ENCODE results near the gene C10orf120.

The C10orf120 gene

DNA sequence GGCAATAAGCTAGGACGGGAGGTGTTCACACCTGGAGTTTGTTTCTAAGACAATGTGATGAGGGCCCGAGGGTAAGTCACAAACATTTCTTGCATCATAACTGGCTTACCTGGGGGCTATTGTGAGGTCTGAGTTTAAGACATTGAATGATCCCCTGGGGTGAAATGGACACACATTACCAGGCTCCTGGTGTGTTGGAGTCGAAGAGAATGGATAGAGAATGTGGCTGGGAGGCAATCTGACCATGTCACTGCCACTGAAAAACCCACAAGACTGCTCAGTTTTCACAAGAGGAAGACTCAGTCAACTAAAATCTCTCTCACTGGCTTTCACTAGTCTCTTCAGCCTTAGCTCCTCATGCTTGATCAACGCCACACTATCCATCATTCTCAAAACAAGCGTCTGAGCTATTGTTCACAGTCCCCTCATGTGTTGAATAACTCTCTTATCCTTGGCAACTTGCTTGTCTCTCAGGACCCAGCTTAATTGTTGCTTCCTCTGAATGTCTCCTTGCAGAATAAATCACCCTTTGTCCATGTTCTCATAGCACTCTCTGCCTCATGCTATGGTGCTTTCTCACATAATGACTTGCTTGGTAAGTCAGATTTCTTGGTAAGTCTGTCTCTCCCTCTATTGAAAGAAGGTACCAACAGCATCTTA lies at the start of gene C10orf120:
Gene C10orf120 (minus strand): TSS at position 51 of the 660 bp plus-strand sequence. CDS start 56 bp downstream, outside the sequence.
- FAIRE-seq = no peak

DNA sequence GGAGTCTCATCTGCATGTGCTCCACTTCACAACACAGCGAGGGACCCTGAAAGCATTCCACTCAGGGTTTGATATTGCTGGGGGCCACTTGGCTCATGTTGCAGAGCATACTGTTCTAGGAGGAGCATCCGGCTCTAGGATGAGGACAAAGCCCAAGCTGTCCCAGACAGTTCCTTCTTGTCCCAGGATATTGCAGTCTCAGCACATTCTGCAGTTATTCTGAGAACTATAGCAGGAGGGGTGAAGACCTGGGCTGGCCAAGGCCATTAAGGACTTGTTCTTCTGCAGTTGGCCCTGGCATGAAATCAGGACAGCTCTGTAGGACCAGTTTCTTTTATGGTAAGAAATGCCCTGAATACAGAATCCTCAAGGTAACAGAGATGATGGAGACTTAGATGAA lies 48.9 kb upstream of the C10orf120 start:
- FAIRE-seq = no peak

DNA sequence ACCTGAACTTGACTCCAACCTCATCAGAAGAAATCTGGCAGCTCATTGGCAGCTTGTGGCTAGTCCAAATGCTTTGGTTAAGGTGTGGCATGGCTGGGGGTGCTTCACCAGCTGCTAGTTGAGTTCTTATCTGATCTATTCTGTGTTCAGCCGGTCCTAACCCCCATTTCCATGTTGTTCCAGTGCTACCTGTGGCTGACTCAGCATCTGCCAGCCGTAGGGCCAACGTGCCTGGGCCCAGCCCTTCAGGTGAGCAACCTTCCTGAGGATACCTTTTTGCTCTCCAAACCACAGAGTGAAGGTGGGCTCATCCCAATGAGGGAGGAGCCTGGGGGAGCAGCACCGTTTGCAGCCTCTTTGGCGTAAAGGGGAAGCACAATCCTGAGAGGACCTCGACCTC lies 46.8 kb upstream of the C10orf120 start:
- no peak for FAIRE-seq

DNA sequence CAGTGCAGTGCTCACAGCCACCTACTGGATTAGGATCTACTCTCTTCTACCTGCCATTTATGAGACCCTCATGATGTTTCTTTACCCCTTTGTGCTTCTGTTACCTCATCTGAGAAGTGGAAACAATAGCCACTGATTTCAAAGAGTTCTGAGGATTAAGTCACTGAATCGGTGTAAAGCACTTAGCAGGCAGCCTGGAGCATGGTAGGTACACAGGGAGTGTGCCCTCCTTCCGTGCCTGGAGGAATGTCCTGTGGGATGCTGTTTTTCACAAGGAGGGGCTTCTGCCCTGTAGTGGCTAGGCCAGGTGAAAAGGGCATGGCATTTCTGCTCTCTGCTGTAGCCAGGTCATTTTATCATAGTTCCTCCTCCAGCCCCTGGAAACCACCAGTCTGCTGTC lies 44.6 kb upstream of the C10orf120 start:
- FAIRE-seq = no peak

DNA sequence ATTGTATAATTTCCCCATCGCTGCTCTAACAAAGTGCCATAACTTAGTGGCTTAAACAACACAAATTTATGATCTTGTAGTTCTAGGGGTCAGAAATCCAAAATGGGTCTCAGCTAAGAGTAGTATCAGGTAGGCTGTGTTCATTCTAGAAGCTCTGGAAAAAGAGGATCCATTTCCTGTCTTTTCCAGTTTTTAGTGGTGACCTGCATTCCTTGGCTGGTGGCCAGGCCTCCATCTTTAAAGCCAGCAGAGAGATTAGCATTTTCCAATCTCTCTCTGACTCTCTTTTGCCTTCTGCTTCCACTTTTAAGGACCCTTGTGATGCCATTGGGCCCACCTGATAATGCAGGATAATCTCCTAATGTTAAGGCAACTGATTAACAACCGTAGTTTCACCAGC lies 41.0 kb upstream of the C10orf120 start:
- no peak for FAIRE-seq

DNA sequence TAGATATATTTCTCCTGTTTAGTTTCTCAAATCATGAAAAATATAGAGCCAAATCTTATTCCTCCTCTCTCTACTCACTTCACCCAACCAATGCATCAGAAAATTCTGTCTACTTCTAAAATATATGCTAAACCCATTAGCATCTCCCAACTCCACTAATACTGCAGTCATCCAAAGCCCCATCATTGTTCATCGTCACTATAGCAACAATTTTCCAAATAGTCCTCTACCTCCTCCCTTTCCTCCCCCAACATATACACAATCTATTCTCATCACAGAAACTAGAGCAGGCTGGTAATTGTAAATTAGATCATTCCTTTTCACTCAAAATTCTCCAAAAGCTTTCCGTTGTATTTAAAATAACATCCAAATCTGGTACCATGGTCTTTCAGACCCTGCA lies 38.4 kb upstream of the C10orf120 start:
- no peak for FAIRE-seq

DNA sequence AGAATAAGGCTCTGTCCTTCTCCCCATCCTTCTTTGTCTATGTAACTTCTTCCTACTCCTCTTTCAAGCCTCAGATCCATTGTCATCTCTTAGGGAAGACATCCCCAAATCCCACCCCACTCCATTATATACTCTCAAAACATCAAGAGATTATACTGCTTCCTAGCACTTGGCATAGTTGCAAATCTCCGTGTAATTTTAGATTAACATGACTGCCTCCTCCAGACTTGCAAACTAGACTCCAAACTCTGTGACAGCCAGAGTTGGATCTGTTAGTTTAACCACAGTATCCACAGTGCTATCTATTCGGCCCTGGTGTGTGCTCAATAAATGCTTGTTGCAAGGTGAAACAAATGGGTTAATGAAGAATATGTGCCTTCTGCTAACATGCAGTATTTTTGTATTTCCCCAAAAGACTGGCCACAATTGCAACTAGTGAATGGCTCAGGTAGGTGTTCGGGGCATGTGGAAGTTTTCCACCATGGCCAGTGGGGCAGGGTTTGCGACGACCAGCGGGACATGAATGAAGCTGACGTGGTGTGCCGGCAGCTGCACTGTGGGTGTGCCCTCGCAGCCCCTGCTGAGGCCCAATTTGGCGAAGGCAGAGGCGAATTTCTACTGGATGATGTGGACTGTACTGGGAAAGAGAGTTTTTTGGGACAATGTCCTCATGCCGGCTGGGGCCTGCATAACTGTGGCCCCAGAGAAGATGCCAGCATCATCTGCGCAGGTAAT lies 34.5 kb upstream of the C10orf120 start:
- no peak for FAIRE-seq

DNA sequence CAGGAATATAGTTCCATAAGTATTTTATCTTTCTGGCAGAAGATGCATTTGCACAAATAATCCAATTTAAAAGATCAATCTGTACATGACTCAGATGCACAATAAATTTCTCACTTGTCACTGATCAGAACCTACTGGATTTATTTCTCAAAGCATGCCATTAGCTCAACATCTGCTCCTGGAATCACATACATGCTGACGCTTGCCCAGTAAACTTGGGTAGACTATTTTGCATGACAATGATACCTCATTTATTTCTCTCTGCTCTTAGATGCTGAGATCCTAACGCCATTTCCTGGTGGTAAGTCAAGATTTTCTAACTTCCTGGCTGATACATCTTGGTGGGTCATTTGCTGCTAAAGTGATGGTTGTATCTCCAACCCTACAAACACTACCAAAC lies 33.8 kb upstream of the C10orf120 start:
- no peak for FAIRE-seq

DNA sequence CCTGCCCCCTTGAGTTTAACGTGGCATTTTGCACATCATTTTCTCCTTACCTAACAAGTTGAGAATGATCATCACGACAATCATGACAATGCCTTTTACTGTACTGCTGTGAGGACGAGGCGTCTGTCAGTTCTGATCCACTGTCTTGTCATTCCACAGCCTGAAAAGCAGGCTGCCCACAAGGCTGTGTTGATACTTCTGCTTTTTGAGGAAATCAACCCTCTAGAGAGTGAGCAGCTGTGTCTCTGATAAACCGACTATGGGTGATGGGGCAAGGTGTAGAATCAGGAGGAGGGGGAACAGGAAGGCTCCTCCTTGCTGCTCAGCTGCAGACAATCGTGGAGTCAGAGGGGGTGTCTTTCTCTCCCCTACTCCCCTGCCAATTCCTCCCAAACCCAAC lies 30.6 kb upstream of the C10orf120 start:
- no peak for FAIRE-seq

DNA sequence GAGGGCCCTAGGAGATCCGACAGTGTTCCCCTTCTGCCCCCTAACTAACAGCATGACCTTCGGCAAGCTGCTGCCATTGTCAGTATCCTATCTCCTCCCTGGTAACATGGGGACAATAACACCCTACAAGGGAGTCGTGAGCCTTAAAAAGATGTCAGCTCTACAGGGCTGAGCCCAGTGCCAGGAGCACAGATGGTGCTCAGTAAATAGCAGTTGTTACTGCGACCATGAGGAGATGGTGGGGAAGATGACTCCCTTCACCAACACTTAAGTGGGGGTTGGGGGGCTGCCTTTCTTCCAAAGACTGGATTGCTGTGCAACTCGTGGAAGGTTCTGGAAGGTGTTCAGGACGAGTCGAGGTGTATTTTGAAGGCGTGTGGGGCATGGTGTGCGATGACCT lies 29.5 kb upstream of the C10orf120 start:
- FAIRE-seq = no peak

DNA sequence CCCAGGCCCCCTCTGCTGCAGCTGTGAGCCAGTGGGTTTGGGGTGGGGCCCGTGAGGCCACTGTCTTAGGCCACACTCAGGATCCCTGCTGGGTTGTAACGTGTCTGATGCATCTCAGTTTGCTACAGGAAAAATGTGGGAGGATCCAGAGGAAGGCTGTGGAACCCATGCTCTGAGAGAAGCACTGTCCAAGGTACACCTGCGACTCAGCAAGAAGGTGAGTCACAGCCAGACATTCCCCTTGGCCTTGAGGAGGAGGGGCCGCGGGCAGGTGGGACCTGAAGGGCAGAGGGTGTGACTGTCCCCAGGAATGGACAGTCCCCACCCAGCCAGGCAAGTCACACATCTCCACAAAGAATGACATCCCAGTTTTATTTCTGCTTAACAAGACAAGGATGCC lies 27.8 kb upstream of the C10orf120 start:
- FAIRE-seq = no peak

DNA sequence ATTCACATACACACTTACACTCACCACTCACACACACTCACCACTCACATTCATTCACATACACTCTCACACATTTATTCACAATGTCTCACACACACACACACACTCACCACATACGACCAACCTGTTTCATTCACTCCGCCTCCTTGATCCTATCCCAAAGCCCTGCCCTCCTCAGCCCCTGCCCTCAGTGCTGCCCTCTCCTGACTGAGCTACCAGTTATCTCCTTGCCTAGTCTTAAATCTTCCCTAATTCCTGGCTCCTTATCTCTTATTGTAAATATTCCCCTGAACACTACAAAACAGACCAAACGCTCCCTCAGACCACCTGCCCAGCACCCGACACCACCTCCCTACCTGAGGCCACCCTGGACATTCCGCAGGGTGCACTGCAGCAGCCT lies 26.1 kb upstream of the C10orf120 start:
- no peak for FAIRE-seq

DNA sequence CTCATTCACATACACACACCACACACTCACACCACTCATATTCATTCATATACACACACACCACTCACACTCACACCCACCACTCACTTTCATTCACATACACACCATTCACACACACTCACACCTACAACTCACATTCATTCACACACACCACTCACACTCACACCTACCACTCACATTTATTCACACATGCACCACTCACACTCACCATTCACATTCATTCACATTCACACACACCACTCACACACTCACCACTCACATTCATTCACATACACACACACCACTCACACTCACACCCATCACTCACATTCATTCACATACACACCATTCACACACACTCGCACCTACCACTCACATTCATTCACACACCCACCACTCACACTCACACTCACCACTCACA lies 25.4 kb upstream of the C10orf120 start:
- no peak for FAIRE-seq

DNA sequence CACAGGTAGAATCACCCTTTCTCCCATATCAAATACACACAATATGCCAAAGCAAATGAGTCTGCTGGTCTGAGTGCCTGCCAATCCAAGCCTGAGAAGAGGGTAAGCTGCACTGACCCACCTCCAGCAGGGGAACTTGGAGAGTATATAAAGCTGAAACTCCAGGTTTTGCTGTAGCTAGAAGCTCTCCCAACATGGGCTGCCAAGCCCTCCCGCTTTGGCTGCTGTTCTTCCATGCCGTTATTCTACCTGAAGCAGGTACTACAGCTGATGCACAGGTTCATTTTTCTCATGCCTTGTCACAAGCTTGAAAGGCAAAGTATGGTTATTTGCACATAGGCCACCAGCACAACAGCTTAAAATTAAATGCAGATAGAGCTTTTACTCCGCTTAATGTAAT lies 21.5 kb upstream of the C10orf120 start:
- no peak for FAIRE-seq

DNA sequence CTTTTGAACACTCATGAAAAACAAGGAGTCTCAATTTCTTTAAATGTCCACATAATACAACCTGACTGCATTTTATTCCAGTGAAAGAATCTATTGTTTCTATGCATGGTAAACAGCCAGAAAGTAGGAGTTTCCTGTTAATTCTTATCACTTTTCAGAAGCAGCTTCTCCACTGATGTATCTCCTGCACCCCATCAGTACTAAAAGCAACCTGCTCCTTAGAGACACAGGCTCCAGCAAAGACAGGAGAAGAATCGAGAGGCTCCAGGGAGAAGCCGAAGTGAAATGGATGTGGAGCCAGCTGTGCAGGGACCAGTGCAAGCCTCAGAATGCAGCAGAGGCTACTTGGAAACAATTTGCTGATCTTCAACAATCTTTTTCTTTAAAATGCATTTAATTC lies 16.4 kb upstream of the C10orf120 start:
- FAIRE-seq = no peak

DNA sequence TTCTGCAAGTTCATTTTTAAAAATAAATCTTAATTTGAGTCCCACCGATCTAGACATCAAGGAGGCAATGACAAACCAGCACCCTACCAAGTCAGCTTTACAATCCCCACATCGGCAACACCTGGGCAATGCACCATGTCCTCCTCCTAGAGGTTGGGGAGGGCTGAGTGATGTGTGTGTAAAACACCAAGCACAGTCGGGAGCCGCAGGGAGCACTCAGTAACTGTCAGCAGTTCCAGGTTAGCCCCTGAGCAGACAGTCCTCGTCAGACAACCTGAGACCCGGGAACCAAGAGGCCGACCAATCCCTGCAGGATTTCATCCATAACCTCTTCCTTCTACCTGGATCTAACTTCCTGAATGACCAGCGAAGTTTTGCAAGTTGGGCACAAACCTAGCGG lies 15.9 kb upstream of the C10orf120 start:
- FAIRE-seq = no peak

DNA sequence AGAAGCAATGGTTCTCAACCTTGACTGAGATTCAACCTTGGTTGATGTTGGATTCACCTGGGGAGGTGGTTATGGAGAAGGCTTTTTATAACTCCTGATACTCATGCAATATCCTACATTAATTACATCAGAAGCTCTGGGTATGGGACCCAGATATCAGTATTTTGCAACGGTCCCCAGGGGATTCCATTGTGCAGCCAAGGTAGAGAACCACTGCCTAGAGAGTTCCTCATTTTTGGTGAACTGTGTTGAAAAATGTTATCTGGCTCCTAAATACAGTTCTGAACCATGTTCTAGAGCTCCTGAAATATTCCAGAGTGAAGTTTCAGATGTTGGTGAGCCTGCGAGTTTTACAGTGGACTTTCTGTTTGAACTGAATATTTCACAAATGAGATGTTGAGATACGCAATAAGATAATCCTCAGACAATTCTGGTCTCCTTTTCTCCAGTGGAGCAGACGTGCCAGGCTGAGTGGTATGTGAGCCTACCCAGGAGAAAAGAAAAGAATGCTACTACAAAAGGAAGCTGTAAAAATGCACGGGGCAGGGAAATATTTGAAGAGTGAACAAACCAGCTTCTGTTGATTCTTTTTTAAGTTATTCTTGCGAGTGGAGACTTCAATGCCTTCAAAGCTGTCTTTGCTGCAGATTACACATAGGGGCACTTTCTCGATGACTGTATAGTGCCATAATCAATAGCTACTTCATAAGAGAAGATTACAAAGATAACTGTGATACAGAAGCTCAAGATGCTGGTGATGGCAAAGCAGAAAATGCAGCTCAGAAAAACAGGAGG lies 13.6 kb upstream of the C10orf120 start:
- no peak for FAIRE-seq

DNA sequence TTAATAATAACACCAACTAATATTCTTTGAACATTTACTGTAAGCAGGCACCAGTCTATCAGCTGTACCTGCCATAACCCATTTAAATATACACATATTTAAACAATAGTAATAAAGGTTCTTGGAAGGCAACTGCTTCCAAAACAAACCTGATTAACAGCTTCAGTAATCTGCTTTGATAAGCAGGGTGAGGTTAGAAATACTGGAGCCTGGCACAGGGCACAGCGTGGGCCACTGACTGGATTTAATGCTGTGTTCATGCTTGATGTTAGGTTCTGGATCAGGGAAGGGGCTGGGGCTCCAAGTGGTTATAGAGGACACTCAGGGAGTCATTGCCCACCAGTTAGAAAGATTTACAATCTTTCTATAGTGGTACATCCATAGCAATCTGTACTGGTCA lies 10.9 kb upstream of the C10orf120 start:
- no peak for FAIRE-seq

DNA sequence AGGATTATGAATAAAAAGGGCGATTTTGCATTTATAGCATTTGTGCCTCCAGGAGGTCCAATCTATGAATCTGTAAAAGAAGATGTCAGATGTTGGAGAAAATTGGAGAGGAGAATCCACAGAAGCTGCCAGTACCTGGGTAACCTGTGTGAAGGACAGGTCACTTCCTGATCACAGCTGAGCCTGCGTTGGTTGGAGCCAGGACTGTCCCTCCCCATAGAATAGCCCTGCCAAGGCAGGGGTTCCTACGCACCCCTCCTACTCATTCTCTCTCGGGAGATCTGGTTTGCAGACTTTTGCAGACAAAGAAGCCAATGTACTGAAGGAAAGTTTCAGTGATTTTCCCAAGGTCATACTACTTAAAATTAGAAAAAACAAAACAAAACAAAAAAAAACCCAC lies 10.3 kb upstream of the C10orf120 start:
- FAIRE-seq = no peak

DNA sequence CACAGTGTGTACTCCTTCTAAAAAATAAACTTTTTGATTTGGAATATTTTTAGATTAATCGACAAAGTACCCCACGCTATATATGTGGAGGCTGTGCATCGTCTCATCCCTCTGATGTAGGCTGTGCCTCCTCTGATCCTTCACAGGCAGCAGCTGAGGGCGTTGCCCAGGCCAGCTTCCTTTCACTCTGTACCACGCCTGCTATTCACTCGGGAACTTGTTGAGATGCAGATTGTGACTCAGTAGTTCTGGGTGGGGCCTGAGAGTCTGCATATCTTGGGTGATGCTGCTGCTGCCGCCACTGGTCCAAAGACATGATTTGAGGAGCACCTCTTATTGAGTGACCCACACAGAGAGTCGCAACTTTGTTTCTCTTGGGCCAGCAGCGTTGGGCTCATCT lies 7.9 kb upstream of the C10orf120 start:
- no peak for FAIRE-seq

DNA sequence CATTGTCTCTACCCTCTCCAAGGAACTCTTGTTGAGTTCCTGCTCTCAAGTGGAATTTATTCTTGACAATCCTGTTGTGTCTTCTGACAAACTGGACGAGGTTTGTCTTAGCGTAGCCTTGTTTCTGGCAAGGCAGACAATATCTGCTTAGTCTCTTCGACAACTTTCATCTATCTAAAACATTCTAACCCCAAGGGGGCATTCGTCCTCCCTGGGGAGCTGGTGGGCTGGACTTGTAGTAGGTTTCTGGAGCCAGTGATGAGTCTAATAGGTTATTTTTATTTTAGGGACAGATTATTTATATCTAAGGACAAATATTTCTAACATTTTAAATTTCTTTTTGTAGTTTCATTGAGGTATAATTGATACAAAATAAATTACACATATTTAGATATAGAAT lies 7.3 kb upstream of the C10orf120 start:
- FAIRE-seq = no peak

DNA sequence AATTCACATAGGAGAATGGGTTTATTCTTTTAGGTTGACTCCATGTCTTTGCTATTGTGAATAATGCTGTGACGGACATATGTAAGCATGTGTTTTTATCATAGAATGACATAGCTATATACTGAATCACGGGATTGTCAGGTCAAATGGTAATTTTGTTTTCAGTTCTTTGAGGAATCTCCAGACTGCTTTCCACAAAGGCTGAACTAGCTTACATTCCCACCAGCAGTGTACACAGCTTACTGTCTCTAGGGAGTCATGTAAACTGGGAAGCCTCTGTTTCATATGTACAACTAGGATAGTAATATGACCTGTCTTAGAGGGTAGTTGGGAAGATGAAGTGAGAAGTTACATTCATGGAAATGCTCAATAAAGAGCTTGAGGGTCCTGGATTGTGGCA lies 6.8 kb upstream of the C10orf120 start:
- FAIRE-seq = no peak

DNA sequence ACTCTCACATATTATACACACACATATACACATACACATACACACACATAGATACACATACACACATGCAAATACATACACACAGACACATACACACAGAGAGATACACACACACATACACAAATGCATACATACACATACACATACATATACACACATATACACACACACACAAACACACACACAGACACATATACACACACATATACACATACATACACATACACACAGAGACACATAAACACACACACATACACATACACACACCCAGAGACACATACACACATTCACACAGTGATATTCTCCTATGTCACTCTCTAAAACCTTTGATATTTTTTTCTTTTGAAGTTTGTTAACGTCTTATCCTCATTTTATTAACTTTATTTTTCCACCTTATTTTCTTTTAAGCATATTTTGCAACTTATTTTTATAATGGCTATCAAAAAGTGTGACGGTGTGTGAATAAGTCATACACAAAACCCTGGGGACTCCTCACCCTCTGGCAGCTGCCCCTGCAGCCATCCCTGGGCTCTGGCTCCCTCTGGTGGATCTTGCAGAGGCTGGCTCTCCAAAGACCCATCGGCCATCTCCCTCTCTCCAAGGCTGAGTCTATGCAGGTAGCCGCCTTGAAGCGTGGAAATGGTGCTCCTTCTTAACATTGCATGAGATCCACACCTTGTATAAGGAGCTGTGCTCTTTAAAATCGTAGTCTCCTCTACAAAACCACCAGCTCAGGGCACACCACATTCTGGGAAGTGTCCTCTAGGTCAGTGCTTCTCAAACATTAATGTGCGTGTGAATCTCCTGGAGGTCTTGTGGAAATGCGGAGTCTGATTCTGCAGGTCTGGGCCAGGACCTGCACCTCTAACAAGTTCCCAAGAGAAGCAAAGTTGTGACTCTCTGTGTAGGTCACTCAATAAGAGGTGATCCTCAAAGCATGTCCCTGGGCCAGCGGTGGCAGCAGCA lies 4.1 kb upstream of the C10orf120 start:
- FAIRE-seq = peak; percentile 61
